Stromal cell of bone marrow (primary cell): ENCODE measurements around the gene HERC2.

ENCODE experiments used
- DNase-seq: peaks from one replicate; pipeline ENCODE4 v3.0.0-alpha.2; 2012; ENCODE audit warnings: low read depth

The HERC2 gene

DNA sequence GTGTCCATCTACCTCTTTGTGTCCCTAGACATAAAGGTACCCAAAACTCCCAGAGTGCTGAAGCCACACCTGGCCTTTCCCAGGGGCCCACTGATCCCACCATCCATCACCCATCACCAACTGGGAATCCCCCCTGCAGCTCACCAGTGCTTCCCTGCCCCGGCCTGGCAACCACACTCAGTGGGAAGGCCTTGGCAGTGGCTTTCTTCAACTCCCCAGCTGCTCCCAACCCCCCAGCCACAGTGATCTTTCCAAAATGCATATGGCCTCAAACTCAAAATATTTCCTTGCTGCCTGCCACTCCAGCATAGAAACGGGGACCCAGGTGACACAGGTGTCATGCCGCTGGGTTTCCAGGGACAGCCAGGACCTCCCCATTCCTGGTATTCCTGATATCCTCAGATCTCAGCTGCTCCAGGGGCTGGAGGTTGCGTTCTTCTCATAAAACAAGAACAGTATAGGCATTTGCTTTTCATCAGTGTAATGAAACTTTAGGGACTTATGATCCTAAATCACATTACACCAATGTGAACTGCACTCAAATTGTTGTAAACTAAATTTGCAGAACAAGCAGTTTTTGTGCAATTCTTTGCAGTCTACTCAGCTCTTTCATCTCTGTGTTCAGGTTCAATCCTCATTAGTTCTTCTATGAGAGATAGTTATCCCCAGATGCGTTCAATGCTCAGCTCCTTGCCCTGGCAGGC lies 224.2 kb downstream of the HERC2 start:
- DNase-seq = no peak

DNA sequence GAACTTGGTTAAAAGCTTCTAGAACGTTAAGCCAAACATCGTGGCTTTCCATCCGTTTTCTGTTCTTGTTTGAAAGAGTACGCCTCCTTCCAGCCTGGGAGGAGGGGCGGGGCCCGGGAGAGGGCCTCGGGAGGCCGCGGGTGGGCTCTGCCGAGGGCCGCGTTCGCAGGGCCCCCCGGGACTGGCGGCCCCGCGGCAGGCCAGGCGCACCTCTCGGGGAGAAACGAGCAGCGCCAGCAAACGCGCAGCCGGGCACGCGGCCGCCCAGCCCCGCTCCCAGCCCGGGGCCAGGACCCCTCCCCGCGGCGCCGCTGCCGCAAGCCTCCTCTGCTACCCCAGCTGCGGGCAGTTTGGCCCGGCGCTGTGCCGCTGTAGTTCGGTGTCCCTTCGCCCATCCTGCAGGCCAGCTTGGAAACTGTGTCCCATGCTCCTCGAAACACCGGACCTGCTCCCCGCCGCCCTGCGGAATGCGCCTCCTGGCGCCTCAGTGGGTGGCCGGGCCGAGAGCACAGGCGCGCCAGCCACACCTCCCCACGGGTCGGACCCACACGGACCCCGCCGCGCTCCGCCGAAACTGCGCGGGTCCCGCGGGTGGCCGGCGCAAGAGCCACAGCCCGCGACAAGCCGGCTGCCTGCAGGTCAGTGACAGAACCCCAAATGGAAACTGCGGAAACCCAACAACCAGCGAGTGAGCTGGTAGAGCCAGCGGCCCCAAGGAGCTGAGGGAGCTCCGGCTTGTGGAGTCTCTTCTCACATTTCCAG lies 225.1 kb downstream of the HERC2 start:
- no peak for DNase-seq

DNA sequence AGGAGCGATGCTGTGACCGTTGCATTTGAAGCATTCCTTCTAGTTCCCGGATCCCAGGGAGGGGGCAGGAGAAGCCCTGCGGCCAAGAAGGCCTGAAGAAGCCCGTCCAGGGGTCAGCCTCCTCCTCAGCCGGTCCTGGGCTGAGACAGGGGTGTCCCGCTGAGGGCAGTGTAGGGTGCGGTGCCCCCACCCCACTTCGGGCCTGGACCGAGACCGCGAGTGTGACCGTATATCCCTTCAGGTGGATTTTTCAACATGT lies 225.6 kb downstream of the HERC2 start:
- DNase-seq = no peak

DNA sequence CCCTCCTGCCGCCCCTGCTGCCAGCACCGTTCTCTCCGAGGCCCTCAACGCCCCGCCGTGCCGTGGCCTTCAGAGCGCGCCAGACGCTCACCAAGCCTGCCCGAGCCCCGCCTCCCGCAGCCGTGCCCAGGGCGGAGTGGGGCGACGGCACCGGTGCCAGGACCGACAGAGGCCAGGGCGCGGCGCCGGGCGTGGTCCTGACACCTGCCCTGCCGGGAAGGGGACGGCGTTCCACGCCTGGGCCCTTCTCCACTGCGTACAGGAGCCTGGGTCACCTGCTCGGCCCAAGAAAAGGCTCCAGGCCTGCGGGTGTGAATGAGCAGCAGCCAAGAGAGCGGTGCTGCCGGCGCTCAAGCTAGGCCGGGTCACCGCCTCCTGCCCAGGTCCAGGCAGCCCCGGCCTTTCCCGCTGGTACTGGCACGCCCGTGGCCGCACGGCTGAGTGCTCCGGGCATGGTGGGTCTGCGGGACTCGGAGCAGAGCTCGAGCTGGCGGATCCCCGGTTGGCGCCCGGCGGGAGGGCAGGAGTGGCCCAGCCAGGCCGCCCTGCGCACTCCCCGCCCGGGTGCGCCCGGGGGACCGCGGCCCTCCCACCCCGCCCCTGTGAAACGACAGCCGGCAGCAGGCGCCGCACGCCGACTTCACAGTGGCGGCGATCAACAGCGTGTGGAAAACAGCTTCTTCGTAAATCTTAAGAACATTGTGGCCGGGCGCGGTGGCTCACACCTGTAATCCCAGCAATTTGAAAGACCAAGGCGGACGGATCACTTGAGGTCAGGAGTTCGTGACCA lies 227.1 kb downstream of the HERC2 start:
- no peak for DNase-seq

DNA sequence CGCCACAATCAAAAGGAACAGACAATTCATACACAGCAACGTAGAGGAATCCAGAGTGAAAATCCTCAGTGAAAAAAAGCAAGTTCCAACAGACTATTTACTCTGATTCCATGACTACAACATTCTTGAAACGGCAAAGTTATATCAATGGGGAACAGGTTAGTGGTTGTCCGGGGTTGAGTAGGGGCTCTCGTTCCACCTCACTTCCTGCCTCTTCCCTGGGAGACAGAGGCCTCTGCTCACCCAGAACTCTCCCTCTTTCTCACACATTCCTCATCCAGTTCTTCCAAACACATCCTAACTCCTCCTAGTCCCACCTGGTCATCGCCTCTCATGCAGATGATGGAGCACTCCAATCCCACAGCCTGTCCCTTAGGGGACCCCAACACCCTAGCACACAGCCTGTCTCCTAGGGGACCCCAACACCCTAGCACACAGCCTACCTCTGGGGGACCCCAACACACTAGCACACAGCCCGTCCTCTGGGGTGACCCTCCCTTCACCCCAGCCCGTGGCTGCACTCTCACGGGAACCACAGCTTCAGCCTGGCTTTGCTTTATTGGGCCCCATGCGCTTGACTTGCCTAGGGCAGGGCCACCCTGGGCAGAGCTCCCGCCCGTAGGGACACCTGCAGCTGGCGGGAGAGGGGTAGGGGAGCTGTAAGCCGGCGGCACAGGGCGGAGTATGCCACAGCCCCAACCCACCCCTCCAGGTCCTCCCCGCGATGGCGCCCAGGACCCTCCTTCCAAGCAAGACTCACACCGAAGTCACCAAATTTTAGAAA lies 228.0 kb downstream of the HERC2 start:
- DNase-seq = no peak

DNA sequence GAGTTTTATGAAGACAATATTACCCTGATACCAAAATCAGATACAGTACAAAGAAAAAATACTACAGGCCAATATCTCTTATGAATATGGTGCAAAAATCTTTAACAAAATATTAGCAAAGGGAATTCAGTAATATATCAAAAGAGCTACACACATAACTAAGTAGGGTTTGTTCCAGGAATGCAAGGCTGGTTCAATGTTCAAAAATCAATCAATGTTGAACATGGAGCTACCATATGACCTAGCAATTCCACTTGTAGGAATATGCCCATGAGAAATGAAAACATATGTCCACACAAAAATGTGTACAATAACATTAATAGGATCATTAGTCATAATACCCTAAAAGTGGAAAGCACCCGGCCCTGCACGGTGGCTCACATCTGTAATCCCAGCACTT lies 230.7 kb downstream of the HERC2 start:
- DNase-seq = no peak

DNA sequence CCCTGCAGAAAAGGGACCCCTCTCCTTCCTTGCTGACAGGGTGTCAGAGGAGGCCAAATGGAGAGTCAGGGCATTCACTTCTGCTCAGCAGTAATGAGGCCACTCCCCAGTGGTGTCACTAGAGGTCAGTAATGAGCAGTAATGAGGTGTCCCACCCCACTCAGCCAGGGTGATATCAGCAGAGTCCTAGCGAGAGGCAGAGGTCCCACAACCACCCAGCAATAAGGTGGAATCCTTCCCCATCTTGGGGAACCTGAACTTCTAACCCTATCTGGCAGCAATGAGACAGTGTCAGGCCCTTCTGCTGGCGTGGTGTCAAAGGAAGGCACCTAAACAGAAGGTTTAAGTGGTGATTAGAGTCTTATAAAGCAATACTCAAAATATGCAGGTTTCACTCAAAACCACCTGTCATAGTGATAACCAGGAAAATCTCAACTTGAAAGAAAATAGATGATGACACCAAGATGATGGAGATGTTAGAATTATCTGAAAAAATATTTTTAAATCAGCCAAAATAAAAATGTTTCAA lies 235.7 kb downstream of the HERC2 start:
- no peak for DNase-seq

DNA sequence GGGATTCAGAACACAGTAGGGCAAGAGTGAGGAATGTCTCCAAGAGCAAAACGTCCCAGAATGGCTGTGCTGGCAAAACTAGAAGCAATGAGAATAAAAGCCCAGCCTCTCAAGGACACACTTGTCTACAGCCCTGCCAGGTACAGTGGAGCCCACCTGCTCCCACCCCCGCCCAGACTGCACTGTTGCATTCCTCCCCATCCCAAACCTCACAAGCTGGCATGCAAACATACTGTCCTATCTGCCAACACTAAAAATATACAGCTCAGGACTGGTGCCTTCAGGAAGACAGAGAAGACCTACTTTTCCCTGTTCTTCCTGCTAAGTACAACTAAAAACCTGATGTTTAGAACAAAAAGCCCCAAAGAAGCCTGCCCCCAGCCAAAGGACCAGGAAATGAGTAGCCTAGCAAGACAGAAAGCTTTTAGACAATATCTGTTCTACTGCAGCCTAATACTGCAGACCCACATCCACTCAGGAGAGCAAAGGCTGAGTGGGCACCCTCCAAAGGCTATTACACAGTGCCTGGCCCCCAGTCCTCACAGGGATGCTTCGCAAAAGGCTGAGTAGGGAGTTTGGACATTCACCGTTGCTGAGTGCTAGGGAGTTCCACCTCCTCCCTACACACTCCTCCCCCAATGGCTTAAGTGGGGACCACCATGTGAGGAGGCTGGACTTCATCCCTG lies 236.3 kb downstream of the HERC2 start:
- no peak for DNase-seq

DNA sequence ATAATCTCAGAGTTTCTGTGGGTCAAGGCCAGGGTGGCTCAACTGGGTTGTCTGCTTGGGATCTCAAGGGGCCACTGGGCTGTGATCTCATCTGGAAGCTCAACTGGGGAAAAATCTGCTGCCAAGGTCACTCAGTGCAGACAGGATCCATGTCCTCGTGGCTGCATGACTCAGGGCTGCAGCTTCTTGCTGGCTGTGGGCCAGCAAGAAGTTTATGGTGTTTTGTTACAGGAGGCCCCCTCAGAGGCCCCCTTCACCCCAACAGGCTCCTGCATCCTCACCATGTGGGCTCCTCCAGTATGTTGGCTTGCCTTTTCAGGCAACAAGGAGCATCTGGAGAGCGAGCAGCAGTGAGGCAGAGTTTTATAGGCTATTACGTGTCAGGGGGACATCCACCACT lies 237.4 kb downstream of the HERC2 start:
- DNase-seq = no peak

DNA sequence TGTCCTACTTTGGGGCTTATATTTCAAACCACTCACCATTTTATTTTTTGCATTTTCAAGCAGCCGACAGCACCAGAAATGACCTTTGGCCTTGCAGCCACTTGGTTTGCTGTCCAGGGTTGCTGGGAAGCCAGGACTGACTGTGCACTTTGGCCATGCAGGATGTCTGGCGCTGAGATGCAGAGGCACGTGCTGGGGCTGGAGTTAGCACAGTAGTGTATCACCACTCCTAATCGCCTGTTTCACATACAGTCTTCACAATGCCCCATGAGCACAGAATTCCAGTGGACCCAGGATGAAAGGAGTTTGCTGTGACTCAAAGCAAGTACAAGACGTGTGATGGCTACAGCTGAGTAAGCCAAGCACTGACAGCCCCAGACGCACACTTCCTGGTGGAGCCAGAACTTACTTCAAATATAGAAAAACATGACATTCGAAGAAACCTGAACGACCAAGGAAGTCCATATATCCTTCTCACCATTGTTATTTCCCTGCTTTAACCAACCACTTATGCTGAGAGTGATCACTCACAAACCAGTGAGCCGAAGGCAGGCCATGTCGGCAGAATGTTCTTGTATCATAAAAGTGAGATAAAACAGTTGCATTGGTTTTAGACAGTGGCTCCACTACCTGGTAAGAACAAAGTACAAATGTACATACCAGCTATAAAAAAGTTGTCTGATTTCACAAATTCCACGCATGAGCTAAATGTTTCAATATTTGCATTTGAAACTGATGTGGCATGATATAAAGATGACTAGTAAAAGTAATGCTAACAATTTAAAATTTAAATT lies 238.9 kb downstream of the HERC2 start:
- no peak for DNase-seq

DNA sequence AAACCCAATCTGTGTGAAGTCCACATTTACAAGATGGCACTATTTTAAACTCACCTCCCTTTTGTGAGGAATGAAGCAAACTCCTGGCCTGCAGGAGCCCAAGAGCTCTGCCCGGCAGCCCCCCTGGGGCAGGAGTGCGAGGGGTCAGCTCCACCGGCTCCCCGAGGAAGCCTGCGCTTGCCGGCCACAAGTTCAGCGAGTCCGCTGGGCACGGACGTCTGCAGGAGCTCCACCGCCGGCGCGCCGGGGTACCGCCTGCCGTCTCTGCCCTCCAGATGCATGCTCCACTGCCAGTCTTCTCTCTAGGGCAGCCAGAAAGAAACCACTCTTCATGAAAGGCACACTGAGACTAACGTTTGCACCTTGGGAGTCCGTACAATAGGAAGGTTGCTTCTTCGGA lies 240.4 kb downstream of the HERC2 start:
- no peak for DNase-seq

DNA sequence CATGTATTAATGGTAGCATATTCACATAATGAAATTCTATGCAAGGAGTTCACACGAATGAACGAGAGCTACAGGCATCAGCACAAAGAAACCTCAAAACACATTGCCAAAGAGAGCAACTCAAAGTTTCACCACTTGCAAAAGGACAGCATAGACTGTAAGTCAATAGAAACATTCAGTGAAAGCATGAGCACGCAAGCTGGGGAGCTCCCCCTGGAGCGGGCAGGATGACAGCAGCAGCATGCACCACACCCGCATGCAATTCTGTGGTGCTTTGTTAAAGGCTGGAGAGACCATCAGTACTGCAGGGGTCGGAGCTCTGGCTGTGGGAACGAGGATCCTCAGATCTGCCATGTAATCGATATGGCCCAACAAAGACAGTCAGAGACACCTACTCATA lies 241.6 kb downstream of the HERC2 start:
- DNase-seq = no peak

DNA sequence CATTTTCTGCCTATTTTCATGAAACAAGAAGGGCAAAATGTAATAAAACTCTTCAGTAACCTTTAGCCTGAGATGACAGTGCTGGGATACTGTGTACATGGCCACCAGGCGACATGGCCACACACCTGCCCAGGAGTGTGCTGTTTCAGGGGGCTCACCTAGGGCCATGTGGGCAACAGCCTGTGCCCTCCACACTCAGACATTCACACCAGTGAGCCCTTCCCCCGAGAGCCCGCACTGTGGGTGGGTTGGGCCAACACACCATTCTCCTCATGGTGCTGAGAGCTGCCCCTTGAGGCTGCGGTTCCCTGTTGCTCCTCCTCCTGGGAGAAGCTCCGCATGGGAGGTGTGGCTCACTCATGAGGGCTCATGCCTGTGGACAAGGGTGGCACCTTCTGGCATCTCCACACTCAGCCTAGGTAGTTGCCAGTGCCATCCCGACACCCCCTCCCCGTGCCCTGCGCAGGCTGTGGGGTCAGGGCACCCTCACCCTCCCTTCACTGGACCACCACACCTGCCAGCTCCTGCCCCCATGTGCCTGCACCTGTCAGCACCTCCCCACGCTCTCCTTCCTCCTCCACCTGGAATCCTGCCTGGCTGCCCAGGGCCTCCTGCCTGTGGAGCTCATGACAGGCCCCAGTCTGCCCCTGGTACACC lies 242.5 kb downstream of the HERC2 start:
- no peak for DNase-seq

DNA sequence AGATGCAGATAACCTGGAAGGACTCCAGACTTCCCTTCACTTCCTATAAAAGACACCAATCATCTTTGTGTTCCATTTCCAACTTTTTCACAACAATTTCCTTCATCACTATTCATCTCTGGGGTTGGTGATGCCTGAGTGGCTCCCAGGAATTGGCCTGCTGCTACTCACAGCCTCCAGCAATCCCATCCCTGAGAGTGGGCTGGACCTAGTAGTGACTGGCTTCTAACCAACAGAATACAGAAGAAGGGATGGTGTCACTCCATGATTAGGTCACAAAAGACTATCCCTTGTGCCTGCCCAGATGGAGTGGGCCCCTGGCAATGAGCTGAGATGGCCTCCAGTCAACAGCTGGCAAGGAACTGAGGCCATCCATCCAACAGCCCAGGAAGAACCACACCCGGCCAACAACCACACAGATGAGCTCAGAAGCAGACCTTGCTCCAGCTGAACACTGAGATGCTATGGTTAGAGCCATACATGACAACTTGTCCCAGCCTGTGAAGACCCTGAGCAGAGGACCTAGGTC lies 243.7 kb downstream of the HERC2 start:
- no peak for DNase-seq

DNA sequence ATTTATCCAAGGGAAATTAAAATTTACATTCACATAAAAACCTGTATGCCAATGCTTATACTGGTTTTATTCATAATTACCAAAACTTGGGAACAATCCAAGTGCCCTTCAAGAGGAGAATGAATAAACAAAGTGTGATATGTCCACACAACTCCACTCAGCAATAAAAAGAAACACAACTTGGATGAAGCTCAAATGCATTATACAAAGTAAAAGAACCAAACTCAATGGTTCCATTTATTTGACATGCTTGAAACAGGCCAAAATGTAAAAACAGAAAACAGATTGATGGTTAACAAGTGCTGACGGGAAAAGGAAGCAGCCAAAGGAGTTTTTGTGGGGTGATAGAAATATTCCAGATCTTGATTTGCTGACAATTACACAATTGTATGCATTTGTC lies 246.4 kb downstream of the HERC2 start:
- DNase-seq = no peak

DNA sequence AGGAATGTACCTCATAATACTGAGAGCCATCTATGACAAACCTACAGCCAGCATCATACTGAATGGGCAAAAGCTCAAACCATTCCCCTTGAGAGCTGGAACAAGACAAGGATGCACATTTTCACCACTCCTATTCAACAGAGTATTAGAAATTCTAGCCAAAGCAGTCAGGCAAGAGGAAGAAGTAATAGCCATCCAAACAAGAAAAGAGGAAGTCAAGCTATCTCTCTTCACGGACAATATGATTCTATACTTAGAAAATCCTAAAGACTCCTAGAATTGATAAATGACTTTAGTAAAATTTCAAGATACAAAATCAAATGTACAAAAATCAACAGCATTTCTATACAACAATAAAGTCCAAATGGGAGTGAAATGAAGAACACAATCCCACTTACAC lies 253.0 kb downstream of the HERC2 start:
- DNase-seq = no peak

DNA sequence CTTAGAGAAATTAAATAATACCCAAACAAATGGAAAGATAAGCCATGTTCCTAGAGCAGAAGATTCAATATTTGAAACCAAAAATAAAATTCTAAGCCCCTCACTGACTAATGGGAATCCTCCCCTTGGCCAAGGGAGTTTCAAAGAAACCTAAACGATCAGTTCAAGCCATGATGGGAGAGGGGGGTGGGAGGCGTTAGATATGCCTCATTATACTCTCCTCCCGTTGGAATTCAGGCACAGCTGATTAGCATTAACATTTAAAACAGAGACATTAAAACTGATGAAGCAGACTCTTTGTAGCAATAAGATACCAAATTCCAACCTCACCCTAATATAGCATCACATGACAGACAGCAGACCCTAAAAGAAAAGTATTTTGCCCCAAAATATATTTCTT lies 255.7 kb downstream of the HERC2 start:
- DNase-seq = no peak
